ENCODE data around the gene LDLRAD4. TPM values are rescaled to one million over a fixed set of nuclear protein-coding genes. Genes with fewer than 3 reads are reported as not detected.

Gene LDLRAD4
- total RNA-seq, 1 experiment from 2014 or later: not detected

- Histone ChIP-seq H3K4me1 (ENCODE audit: insufficient read depth, low read length) (no peaks in the 10 kb centered on the region), H3K36me3 (ENCODE audit: low read depth, low read length) (no peaks in the 10 kb centered on the region), H3F3A (ENCODE audit: low read length, unreplicated experiment) (no peaks in the 10 kb centered on the region), H3K4me2 (ENCODE audit: low read length) (no peak overlapping the region), H4K20me1 (ENCODE audit: low read length) (no peaks in the 10 kb centered on the region), H3K79me2 (ENCODE audit: low read length) (no peaks in the 10 kb centered on the region), H3K27ac (ENCODE audit: low read length) (no peak overlapping the region), H3K27me3 (ENCODE audit: low read length) (peaks cover 98% of the 10 kb centered on the region), H3K9ac (ENCODE audit: low read length) (no peak overlapping the region), H3K9me3 (ENCODE audit: low read length) (no peaks in the 10 kb centered on the region), H3K4me3 (ENCODE audit: low read length) (no peak overlapping the region), H2AFZ (ENCODE audit: low read length) (no peak overlapping the region), H3K9me2 (replicated peaks; ENCODE audit: low read length) (no peaks in the 10 kb centered on the region)
- DNase-seq (peak; percentile 26), ATAC-seq (peak; percentile 50; the same call in 1 of the 2 replicates)
- no TSS peak for BruUV-seq (replicated peaks)
- no peak for TF ChIP-seq EZH2phosphoT487 (IDR thresholded peaks at IDR 0.05; ENCODE audit: borderline replicate concordance, low read length)
- TF ChIP-seq EZH2 (IDR thresholded peaks at IDR 0.05; ENCODE audit: low read length, unreplicated experiment): no peak
- TF ChIP-seq CTCF (conservative IDR thresholded peaks at IDR 0.05; ENCODE audit: low read depth, low read length): no peak
- ChIA-PET POLR2A (ENCODE audit: unreplicated experiment) (no interaction called here), CTCF (no interaction called here)
- intact Hi-C loops (cut with micrococcal nuclease): no loop called here
These were observed 233.8 kb downstream of the LDLRAD4 start for GRCh38 chr18:13452388-13452811.

- Histone ChIP-seq H4K20me1 (ENCODE audit: low read length) (no peaks in the 10 kb centered on the region), H3K36me3 (ENCODE audit: low read depth, low read length) (no peaks in the 10 kb centered on the region), H3K9me3 (ENCODE audit: low read length) (no peaks in the 10 kb centered on the region), H3K9me2 (replicated peaks; ENCODE audit: low read length) (no peaks in the 10 kb centered on the region), H3K79me2 (ENCODE audit: low read length) (no peaks in the 10 kb centered on the region), H3K9ac (ENCODE audit: low read length) (no peak overlapping the region), H3K4me1 (ENCODE audit: insufficient read depth, low read length) (no peaks in the 10 kb centered on the region), H3K4me3 (ENCODE audit: low read length) (no peak overlapping the region), H3K27me3 (ENCODE audit: low read length) (peaks cover 98% of the 10 kb centered on the region), H3K27ac (ENCODE audit: low read length) (no peak overlapping the region), H2AFZ (ENCODE audit: low read length) (no peak overlapping the region), H3K4me2 (ENCODE audit: low read length) (no peak overlapping the region), H3F3A (ENCODE audit: low read length, unreplicated experiment) (no peaks in the 10 kb centered on the region)
- TF ChIP-seq EZH2phosphoT487 (IDR thresholded peaks at IDR 0.05; ENCODE audit: borderline replicate concordance, low read length) (no peak), CTCF (conservative IDR thresholded peaks at IDR 0.05; ENCODE audit: low read depth, low read length) (no peak), EZH2 (IDR thresholded peaks at IDR 0.05; ENCODE audit: low read length, unreplicated experiment) (no peak)
- BruUV-seq (replicated peaks): no TSS peak
- CTCF ChIA-PET: no interaction called here
- intact Hi-C loops (cut with micrococcal nuclease): no loop called here
- POLR2A ChIA-PET (ENCODE audit: unreplicated experiment): no interaction called here
- ATAC-seq (no peak), DNase-seq (no peak)
These were observed 234.5 kb downstream of the LDLRAD4 start for GRCh38 chr18:13452871-13453680.

- Histone ChIP-seq H2AFZ (ENCODE audit: low read length) (no peak overlapping the region), H3K9me3 (ENCODE audit: low read length) (no peaks in the 10 kb centered on the region), H3K27ac (ENCODE audit: low read length) (no peak overlapping the region), H3K9me2 (replicated peaks; ENCODE audit: low read length) (no peaks in the 10 kb centered on the region), H3F3A (ENCODE audit: low read length, unreplicated experiment) (no peaks in the 10 kb centered on the region), H3K4me2 (ENCODE audit: low read length) (no peak overlapping the region), H3K79me2 (ENCODE audit: low read length) (no peaks in the 10 kb centered on the region), H3K4me1 (ENCODE audit: insufficient read depth, low read length) (no peaks in the 10 kb centered on the region), H3K27me3 (ENCODE audit: low read length) (peaks cover 98% of the 10 kb centered on the region), H4K20me1 (ENCODE audit: low read length) (no peaks in the 10 kb centered on the region), H3K4me3 (ENCODE audit: low read length) (no peak overlapping the region), H3K9ac (ENCODE audit: low read length) (no peak overlapping the region), H3K36me3 (ENCODE audit: low read depth, low read length) (no peaks in the 10 kb centered on the region)
- DNase-seq: no peak
- no peak for ATAC-seq
- BruUV-seq (replicated peaks): no TSS peak
- TF ChIP-seq EZH2 (IDR thresholded peaks at IDR 0.05; ENCODE audit: low read length, unreplicated experiment): no peak
- no peak for TF ChIP-seq EZH2phosphoT487 (IDR thresholded peaks at IDR 0.05; ENCODE audit: borderline replicate concordance, low read length)
- TF ChIP-seq CTCF (conservative IDR thresholded peaks at IDR 0.05; ENCODE audit: low read depth, low read length): no peak
- intact Hi-C loops (cut with micrococcal nuclease): no loop called here
- CTCF ChIA-PET: no interaction called here
- POLR2A ChIA-PET (ENCODE audit: unreplicated experiment): no interaction called here
These were observed 235.2 kb downstream of the LDLRAD4 start for GRCh38 chr18:13453714-13454113.
